GM10266 (cell line): ENCODE measurements around the gene EEFSEC.
A peak's percentile ranks its signal among the peaks of the same experiment; 100 is the strongest.

ENCODE experiments used
- DNase-seq: peaks from one replicate; pipeline ENCODE4 v3.0.0; 2012; ENCODE audit errors: extremely low spot score
- TF ChIP-seq, protein P1 (sequence below): IDR thresholded peaks from 2 replicates; pipeline ENCODE4 v1.5.1; 2012; ENCODE audit warnings: mild to moderate bottlenecking, low read depth; ENCODE audit not compliant: control insufficient read depth, insufficient read depth; ENCODE audit errors: missing control alignments

The EEFSEC gene

DNA sequence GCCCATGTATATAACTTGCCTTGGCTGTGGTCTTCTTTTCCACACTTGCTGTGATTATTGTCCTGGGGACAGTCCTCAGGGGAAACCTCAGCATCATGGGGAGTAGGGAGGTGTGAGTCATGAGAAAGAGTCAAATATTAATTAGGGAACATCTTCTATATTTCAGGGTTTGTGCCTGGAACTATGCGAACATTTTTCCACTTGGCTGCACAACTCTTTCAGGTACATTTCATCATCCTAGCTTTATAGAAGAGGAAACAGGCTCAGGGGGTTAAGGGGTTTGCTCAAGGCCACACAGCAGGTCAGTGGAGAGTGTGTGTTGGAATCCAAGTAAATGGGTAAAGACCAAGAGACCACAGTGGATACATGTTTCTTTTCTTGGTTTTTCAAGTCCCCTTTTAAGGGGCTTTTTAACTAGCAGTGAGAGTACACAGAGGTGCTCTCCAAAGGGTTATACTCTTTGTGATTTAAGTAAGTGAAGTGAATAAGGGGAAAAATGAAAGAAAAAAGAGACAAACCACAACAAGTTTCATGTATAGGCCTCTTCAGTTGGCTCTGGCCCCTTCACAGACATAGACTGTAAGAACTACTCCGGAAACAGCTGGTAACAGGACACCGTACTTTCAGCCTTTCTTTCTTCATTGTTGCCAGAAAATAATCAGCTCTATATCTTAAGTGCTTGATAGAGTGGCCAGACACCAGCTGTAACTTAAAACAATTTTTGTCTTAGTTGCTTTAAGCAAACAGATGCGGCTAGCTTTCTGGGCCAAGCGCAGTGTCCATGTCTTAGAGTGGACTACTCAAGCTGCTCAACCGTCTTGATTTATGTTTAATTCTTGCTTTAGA is 64.6 kb downstream of the EEFSEC start:
- no peak for DNase-seq
- TF ChIP-seq, protein P1, sequence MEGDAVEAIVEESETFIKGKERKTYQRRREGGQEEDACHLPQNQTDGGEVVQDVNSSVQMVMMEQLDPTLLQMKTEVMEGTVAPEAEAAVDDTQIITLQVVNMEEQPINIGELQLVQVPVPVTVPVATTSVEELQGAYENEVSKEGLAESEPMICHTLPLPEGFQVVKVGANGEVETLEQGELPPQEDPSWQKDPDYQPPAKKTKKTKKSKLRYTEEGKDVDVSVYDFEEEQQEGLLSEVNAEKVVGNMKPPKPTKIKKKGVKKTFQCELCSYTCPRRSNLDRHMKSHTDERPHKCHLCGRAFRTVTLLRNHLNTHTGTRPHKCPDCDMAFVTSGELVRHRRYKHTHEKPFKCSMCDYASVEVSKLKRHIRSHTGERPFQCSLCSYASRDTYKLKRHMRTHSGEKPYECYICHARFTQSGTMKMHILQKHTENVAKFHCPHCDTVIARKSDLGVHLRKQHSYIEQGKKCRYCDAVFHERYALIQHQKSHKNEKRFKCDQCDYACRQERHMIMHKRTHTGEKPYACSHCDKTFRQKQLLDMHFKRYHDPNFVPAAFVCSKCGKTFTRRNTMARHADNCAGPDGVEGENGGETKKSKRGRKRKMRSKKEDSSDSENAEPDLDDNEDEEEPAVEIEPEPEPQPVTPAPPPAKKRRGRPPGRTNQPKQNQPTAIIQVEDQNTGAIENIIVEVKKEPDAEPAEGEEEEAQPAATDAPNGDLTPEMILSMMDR: no peak

DNA sequence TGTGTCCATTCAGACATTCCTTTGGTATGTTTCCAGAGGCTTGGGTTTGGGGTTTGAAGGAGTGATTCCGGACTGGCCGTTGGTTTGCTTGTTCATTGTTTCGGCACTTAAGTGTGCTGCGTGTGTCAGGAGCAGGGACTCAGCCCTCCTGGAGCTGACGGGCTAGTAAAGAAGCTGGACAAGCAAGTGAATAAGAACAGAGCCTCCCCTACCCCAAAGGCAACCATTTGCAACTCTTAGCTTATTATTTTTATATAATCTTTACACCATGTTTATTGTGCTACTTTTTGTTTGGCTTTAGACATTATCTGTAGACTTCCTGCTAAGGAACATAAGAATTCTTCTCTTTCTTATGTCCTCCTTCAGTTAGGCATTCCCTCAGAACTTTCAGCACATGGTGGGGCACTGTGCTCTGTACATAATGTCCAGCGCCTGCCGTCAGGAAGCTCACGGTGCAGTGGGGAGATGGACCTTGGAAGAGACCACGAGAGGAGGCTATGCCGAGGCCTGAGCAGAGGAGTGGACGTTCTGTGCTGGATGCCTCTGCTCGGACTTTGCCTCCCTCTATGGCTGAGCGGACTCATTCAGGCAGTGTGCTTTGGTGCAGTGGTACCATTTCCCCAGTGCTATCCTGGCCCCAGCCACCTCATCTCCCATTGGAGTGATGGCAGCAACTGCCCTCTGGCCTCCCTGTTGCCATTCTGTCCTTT is 65.4 kb downstream of the EEFSEC start:
- TF ChIP-seq, protein P1: no peak
- DNase-seq: no peak

- no peak for DNase-seq
- TF ChIP-seq, protein P1: no peak
Observed at GRCh38 chr3:128221328-128221727, 68.0 kb downstream of the EEFSEC start.

DNA sequence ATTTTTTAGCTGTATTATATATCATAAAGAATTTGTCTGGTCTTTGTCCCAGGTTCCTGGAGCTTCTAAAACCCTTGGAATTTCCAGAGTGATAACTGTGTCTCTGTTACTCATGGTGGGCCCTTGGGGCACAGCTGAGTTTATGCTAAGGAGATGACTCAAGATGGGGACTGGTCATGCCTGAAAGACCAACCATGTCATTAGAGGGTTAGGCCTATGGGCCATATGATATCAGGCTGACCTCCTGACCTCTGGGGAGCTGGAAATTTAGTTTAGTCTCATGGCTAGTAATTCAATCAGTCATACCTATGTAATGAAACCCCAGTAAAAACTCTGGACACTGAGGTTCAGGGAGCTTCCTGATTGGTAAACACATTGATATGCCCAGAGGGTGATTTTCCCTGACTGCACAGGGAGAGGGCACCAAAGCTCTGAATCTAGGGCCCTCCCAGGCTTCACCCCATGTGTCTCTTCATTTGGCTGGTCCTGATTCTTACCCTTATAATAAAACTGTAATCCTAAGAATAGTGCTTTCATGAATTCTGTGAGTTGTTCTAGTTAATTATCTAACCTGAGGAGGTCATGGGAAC is 69.6 kb downstream of the EEFSEC start:
- TF ChIP-seq, protein P1: no peak
- no peak for DNase-seq

- DNase-seq: no peak
- TF ChIP-seq, protein P1: no peak
Observed at GRCh38 chr3:128226186-128226725, 73.0 kb downstream of the EEFSEC start.

DNA sequence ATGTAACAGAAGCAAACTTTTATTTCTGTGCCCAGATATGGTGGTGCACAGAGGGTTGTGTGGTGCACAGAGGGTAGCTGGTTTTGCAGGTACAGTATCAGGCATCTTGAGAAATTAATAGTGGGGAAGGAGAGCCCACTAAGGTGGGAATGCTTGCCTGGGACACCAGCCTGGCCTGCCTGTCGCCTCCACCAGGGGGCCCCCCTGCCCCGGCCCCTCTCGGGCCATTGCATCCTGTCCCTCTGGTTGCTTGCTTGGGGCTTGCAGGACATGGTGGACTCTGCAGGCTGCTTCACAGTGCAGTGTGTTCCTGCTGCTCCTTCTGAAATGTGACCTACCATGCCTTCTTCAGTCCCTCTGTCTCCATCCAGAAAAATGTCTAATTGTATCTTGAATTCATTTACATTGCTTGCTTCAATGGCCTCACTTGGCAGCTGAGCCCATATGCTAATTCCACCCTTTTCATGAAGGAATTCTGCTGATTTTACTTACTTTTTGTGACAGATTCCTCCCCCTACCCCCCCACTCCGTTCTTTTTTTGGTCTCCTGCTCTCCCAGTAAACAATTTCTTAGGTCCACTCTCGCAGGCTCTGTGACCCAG is 73.6 kb downstream of the EEFSEC start:
- DNase-seq: peak; percentile 54
- TF ChIP-seq, protein P1: peak; percentile 70
